Transverse colon (tissue), 3 donors: ENCODE data around the gene SLC25A24.

ENCODE experiments used
- POLR2A ChIP-seq: fragments of 450-650 bp; IDR thresholded peaks from one replicate; pipeline ENCODE4 v1.6.1; 2016; ENCODE audit warnings: antibody characterized with exemption, mild to moderate bottlenecking, moderate library complexity
- POLR2AphosphoS5 ChIP-seq, 3 donors: sonication (generic); formaldehyde crosslinking; IDR thresholded peaks; one replicate each; pipeline ENCODE4 v1.6.1; 2016; ENCODE audit warnings: antibody characterized with exemption in 3 of 3

DNA sequence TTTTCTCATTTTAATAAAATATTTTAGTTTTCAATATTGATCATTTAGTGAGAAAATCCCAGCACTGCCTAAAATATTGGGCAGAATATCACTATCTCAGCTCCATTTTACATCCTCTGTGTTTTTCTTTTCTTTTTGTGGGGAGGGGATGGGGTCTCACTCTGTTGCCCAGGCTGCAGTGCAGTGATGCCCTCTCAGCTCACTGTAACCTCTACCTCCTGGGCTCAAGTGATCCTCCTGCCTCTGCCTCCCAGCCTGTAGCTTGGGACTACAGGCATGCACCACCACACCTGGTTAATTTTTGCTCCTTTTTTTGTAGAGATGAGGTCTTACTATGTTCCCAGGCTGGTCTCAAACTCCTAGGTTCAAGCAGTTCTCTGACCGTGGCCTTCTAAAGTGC is 76.1 kb downstream of the SLC25A24 start:
- TF ChIP-seq POLR2A, result no peak
- no peak for TF ChIP-seq POLR2AphosphoS5 (IDR thresholded peaks at IDR 0.05)
